Left lung (tissue), 10 donors: ENCODE results near the gene CDK3. TPM values are rescaled to one million over a fixed set of nuclear protein-coding genes. Genes with fewer than 3 reads are reported as not detected.

Source experiments
- ATAC-seq: fragments of 200-7000 bp; cut with Tn5 transposase; one replicate; pipeline ENCODE4 v1.9.1; 2020; ENCODE audit warnings: moderate library complexity
- DNase-seq, 4 donors: peaks; one replicate each; pipeline ENCODE4 v3.0.0-alpha.2; 2013 to 2020
- H3K27ac ChIP-seq, 2 donors: fragments of 200-600 bp; sonication (generic) in 1 of 2; one replicate each; pipeline versions ENCODE4 v1.5.0 to v1.8.0; 2020 to 2021
- H3K27me3 ChIP-seq, 2 donors: fragments of 200-600 bp; sonication (generic) in 1 of 2; one replicate each; pipeline versions ENCODE4 v1.5.0 to v1.8.0; 2020 to 2021
- H3K36me3 ChIP-seq, 2 donors: fragments of 200-600 bp; sonication (generic) in 1 of 2; one replicate each; pipeline versions ENCODE4 v1.5.0 to v1.8.0; 2020 to 2021
- H3K4me1 ChIP-seq, 2 donors: fragments of 200-600 bp; one replicate each; pipeline ENCODE4 v1.8.0; 2021
- H3K4me3 ChIP-seq, 2 donors: fragments of 200-600 bp; sonication (generic) in 1 of 2; one replicate each; pipeline versions ENCODE4 v1.5.0 to v1.8.0; 2020 to 2021; ENCODE audit warnings: mild to moderate bottlenecking in 1 of 2
- H3K9me3 ChIP-seq, 2 donors: fragments of 200-600 bp; sonication (generic) in 1 of 2; one replicate each; pipeline versions ENCODE4 v1.5.0 to v1.8.0; 2020 to 2021
- intact Hi-C, 2 donors: fragments of 100-400 bp; cut with DNase I; formaldehyde crosslinking; loops; one replicate each; pipeline versions ENCODE4 v1.11.2 to v1.14.2; 2022
- polyA plus RNA-seq, 6 donors: library from polyadenylated mRNA; unstranded; fragments of 120-200 nt; gene quantifications; one replicate each; pipeline ENCODE4 v1.2.1, GENCODE V29; 2013; ENCODE audit not compliant: insufficient read length in 6 of 6
- total RNA-seq, 2 donors: library from RNA; stranded (reverse); fragmentation: NEBNext Ultra II Directional; extraction: Animal tissue kit (Norgen Biotek cat#: 25700); gene quantifications; one replicate each; pipeline ENCODE4 v1.2.1, GENCODE V29; 2021
- TF ChIP-seq, protein P1 (sequence below), 2 donors: fragments of 200-600 bp; sonication (generic) in 1 of 2; IDR thresholded peaks; one replicate each; pipeline versions ENCODE4 v1.5.0 to v1.8.0; 2021; ENCODE audit warnings: antibody characterized with exemption in 2 of 2
- donor health status: DM: no; HTN: yes; CAD: no.
- donor health status: DM: no; HTN: no; CAD: no.

CDK3 gene
- total and polyA plus RNA-seq, 8 donors: 5.4 to 23.3 (median 18.6) TPM

DNA sequence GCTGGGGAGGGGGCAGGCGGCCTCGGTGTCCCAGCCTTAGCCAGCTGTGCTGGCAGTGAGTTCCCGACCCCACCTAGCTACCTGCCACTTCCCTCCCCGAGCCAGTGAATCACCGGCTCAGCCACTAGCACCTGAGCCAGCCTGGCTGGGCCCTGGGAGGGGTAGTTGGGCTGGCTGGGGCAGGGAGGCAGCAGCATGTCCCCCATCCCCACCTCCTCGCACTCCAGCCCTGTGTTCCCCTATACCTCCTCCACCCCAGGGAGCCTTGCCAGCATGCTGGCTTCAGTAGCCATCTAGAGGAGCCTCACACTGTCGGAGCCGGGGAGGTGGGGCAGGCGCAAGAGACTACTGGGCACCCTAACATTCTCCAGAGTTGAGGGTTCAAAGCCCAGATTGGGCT is 23.7 kb downstream of the CDK3 start:
- no peak overlapping the region for H3K4me3 ChIP-seq
- DNase-seq (no peak), ATAC-seq (no peak)
- intact Hi-C loops: no loop called here
- peaks cover 0 to 2% of the 10 kb centered on the region in 2 donors for H3K4me1 ChIP-seq
- H3K9me3 ChIP-seq: no peaks in the 10 kb centered on the region
- TF ChIP-seq, protein P1, sequence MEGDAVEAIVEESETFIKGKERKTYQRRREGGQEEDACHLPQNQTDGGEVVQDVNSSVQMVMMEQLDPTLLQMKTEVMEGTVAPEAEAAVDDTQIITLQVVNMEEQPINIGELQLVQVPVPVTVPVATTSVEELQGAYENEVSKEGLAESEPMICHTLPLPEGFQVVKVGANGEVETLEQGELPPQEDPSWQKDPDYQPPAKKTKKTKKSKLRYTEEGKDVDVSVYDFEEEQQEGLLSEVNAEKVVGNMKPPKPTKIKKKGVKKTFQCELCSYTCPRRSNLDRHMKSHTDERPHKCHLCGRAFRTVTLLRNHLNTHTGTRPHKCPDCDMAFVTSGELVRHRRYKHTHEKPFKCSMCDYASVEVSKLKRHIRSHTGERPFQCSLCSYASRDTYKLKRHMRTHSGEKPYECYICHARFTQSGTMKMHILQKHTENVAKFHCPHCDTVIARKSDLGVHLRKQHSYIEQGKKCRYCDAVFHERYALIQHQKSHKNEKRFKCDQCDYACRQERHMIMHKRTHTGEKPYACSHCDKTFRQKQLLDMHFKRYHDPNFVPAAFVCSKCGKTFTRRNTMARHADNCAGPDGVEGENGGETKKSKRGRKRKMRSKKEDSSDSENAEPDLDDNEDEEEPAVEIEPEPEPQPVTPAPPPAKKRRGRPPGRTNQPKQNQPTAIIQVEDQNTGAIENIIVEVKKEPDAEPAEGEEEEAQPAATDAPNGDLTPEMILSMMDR (IDR thresholded peaks at IDR 0.05): no peak
- H3K27ac ChIP-seq: no peak overlapping the region
- H3K36me3 ChIP-seq: peaks cover 0 to 16% of the 10 kb centered on the region in 2 donors
- peaks cover 0 to 14% of the 10 kb centered on the region in 2 donors for H3K27me3 ChIP-seq

DNA sequence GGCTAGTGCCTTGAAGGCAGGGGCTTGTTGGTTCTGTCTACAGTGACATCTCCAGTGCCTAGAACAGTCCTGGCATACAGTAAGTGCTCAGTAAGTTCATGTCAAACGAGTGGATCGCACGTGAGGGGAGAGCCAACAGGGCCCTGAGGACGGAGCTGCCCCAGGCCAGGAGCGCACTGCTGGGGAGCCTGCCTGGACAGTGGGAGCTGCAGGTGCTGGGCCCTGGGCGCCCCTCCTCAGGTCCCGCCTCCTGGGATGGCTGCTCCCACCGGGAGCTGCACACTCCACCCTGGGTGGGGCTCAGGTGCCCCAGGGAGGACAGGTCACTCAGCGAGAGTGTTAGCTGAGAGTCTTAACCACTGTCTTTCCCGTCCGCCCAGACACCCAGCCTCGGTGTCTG is 24.6 kb downstream of the CDK3 start:
- peaks cover 0 to 7% of the 10 kb centered on the region in 2 donors for H3K4me1 ChIP-seq
- intact Hi-C loops: no loop called here
- no peak for ATAC-seq
- H3K9me3 ChIP-seq: no peaks in the 10 kb centered on the region
- TF ChIP-seq, protein P1 (IDR thresholded peaks at IDR 0.05): no peak
- H3K27ac ChIP-seq: no peak overlapping the region
- H3K27me3 ChIP-seq: peaks cover 0 to 21% of the 10 kb centered on the region in 2 donors
- DNase-seq: no peak
- H3K36me3 ChIP-seq: peaks cover 0 to 16% of the 10 kb centered on the region in 2 donors
- peak overlapping the region in 1 of 2 donors; percentile 41 for H3K4me3 ChIP-seq

DNA sequence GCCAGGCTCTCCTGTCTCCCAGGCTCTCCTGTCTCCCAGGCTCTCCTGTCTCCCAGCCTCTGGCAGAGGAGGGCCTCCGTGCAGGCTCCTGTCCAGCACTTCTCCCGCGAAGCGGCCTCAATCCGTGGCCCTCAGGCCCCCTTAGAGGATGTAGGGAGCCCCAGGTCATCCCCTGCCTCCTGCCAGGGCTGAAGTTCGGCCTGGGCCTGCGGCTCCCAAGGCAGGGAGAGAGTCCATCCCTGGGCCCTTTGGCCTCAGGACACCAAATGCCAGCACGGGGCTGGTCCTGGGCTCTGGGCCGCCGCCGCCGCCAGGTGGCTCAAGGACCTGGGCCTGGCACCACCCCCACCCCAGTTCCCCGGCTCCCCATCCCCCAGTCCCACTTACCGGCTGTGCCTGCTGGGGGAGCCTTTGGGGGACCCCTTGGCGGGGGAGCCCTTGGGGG is 26.1 kb downstream of the CDK3 start:
- ATAC-seq (peak; percentile 82), DNase-seq (no peak)
- TF ChIP-seq, protein P1 (IDR thresholded peaks at IDR 0.05): no peak
- Histone ChIP-seq H3K27ac (peak overlapping the region; percentile 48 to 56), H3K4me3 (peak overlapping the region; percentile 21 to 41), H3K4me1 (peaks cover 0 to 7% of the 10 kb centered on the region in 2 donors), H3K36me3 (peaks cover 0 to 16% of the 10 kb centered on the region in 2 donors), H3K27me3 (peaks cover 0 to 14% of the 10 kb centered on the region in 2 donors), H3K9me3 (no peaks in the 10 kb centered on the region)
- intact Hi-C loops: no loop called here

DNA sequence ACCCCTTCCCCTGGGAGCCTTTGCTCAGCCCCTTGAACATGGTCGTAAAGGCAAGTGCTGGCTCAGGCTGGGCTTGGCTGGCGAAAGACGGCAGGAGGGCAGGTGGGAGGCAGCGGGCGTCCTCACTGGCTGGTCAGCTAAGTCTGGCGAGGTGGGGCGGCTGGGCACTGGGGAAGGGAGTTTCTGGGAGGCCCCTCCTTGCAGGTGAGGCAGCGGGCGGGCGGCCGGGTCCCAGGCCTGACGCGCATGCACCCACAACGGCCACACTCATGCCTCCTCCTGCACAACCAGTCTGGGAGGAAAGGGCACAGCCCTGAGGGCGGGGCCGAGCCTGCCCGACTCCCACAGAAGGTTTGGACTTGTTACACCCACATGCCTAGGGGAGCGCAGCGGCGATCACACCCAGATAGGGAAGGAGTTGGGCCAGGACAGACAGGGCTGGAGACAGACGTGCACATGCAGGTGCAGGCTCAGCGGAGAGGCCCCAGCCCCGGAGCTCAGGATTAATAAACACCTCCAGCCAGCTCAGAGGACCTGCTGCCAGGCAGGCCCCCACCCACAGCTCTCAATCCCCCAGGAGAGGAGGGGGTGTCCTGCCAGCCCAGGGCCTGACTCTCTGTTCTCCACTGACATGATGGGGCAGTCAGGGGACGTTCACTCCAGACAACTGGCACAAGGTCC is 26.6 kb downstream of the CDK3 start, which contains the start of gene EVPL:
Gene EVPL (minus strand): TSS at position 148 of the 681 bp plus-strand sequence. CDS start 108 bp downstream, at position 40.
- peak within 1 kb of the TSS; percentile 48 to 56 for H3K27ac ChIP-seq
- H3K4me3 ChIP-seq: peak within 1 kb of the TSS; percentile 21 to 41
- TF ChIP-seq, protein P1 (IDR thresholded peaks at IDR 0.05): no peak
- DNase-seq: peak; percentile 17 to 93 (median 86)
- H3K36me3 ChIP-seq: peaks cover 0 to 10% of the 10 kb centered on the region in 2 donors
- no peaks in the 10 kb centered on the region for H3K9me3 ChIP-seq
- peaks cover 0 to 7% of the 10 kb centered on the region in 2 donors for H3K4me1 ChIP-seq
- H3K27me3 ChIP-seq: peaks cover 0 to 11% of the 10 kb centered on the region in 2 donors
- intact Hi-C loops: no loop called here
- ATAC-seq: peak; percentile 93

DNA sequence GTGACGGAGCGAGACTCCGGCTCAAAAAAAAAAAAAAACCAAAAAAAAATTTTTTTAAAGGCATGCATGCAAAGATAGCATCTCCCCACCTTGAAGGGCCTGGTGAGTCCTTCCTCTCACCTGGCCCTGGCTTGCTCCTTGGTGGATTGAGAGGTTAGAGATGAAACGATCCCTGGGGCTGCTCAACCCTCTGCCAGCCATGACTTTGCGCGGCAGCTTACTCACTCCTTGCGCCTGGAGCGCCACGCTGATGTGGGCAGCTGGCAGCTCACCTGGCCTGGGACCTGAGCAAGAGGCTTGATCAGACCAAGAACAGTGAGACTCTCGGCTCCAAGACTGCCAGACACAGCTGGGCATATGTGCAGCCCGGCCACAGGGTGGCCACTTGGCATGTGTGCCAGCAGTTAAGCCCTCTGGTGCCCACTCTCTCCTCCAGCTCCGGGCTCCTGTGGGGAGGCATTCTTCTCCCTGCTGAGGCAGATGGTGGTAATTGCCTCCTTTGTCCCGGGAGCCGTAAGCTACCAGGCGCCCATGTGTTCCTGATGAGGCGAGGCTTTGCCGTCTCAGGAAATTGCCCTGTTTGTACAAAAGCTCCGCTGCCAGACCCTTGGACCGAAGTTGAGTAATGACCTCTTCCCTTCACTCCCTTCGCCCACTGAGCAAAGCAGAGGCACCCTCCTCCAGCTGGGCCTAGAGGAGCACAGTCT is 31.6 kb downstream of the CDK3 start:
- ATAC-seq (no peak), DNase-seq (no peak)
- H3K9me3 ChIP-seq: no peaks in the 10 kb centered on the region
- peaks cover 0 to 3% of the 10 kb centered on the region in 2 donors for H3K36me3 ChIP-seq
- peaks cover 0 to 7% of the 10 kb centered on the region in 2 donors for H3K4me1 ChIP-seq
- H3K27me3 ChIP-seq: peaks cover 0 to 6% of the 10 kb centered on the region in 2 donors
- no peak overlapping the region for H3K4me3 ChIP-seq
- no peak overlapping the region for H3K27ac ChIP-seq
- intact Hi-C loops: no loop called here
- TF ChIP-seq, protein P1 (IDR thresholded peaks at IDR 0.05): no peak
